ENCODE results near the gene MTA3. TPM values are rescaled to one million over a fixed set of nuclear protein-coding genes. Genes with fewer than 3 reads are reported as not detected.

Gene MTA3
- total and polyA plus RNA-seq, 2 donors (not counting 1 experiment from before 2014, with no cell fraction given), result 31.0 to 47.7 TPM

- Histone ChIP-seq H2AFZ (ENCODE audit: low read length) (no peak overlapping the region), H3K36me3 (ENCODE audit: control insufficient read depth, insufficient read depth, low read length) (no peaks in the 10 kb centered on the region), H3K9me3 (ENCODE audit: control insufficient read depth, insufficient read depth, low read depth, low read length) (no peaks in the 10 kb centered on the region), H3K9ac (ENCODE audit: insufficient read depth, low read length) (no peak overlapping the region), H3K4me1 (ENCODE audit: control insufficient read depth, extremely low read depth, insufficient read depth, low read length) (no peaks in the 10 kb centered on the region), H4K20me1 (ENCODE audit: control insufficient read depth, extremely low read depth, insufficient read depth, low read length) (no peaks in the 10 kb centered on the region), H3K4me2 (ENCODE audit: extremely low read depth, insufficient read depth, low read length) (no peak overlapping the region), H3K27me3 (ENCODE audit: control insufficient read depth, insufficient read depth, low read length) (no peaks in the 10 kb centered on the region), H3K4me3 (replicated peaks in 1 of 4; ENCODE audit: control extremely low read depth in 1 of 4, insufficient read depth in 1 of 4, low read depth in 3 of 4, low read length in 4 of 4) (no peak overlapping the region), H3K27ac (ENCODE audit: insufficient read depth, low read length) (no peak overlapping the region), H3K79me2 (ENCODE audit: control insufficient read depth, insufficient read depth, low read length) (no peaks in the 10 kb centered on the region)
- DNase-seq (ENCODE audit: low read depth in 2 of 2), result no peak
- no peak for TF ChIP-seq CTCF (conservative IDR thresholded peaks at IDR 0.05 in 1 of 2, IDR thresholded peaks at IDR 0.05 in 1 of 2; ENCODE audit: low read depth in 1 of 2, low read length in 2 of 2)
- TF ChIP-seq EZH2 (IDR thresholded peaks at IDR 0.05; ENCODE audit: low read length, missing control alignments), result no peak
Observed at GRCh38 chr2:42648796-42649195, 80.4 kb downstream of the MTA3 start.

- no peak overlapping the region for H3K27ac ChIP-seq (ENCODE audit: insufficient read depth, low read length)
- no peaks in the 10 kb centered on the region for H3K27me3 ChIP-seq (ENCODE audit: control insufficient read depth, insufficient read depth, low read length)
- no peak overlapping the region for H3K9ac ChIP-seq (ENCODE audit: insufficient read depth, low read length)
- H3K79me2 ChIP-seq (ENCODE audit: control insufficient read depth, insufficient read depth, low read length), result no peaks in the 10 kb centered on the region
- H3K4me1 ChIP-seq (ENCODE audit: control insufficient read depth, extremely low read depth, insufficient read depth, low read length), result no peaks in the 10 kb centered on the region
- H3K36me3 ChIP-seq (ENCODE audit: control insufficient read depth, insufficient read depth, low read length), result no peaks in the 10 kb centered on the region
- peak in 1 of 2 donors; percentile 33 for DNase-seq (ENCODE audit: low read depth in 2 of 2)
- no peak overlapping the region for H3K4me3 ChIP-seq (replicated peaks in 1 of 4; ENCODE audit: control extremely low read depth in 1 of 4, insufficient read depth in 1 of 4, low read depth in 3 of 4, low read length in 4 of 4)
- H3K4me2 ChIP-seq (ENCODE audit: extremely low read depth, insufficient read depth, low read length), result no peak overlapping the region
- TF ChIP-seq EZH2 (IDR thresholded peaks at IDR 0.05; ENCODE audit: low read length, missing control alignments) (no peak), CTCF (conservative IDR thresholded peaks at IDR 0.05 in 1 of 2, IDR thresholded peaks at IDR 0.05 in 1 of 2; ENCODE audit: low read depth in 1 of 2, low read length in 2 of 2) (no peak)
- no peaks in the 10 kb centered on the region for H3K9me3 ChIP-seq (ENCODE audit: control insufficient read depth, insufficient read depth, low read depth, low read length)
- H4K20me1 ChIP-seq (ENCODE audit: control insufficient read depth, extremely low read depth, insufficient read depth, low read length), result no peaks in the 10 kb centered on the region
- H2AFZ ChIP-seq (ENCODE audit: low read length), result no peak overlapping the region
Observed at GRCh38 chr2:42651057-42651456, 82.6 kb downstream of the MTA3 start.

GRCh38 chr2:42652086-42652485, 83.7 kb downstream of the MTA3 start:
- Histone ChIP-seq H3K27me3 (ENCODE audit: control insufficient read depth, insufficient read depth, low read length) (no peaks in the 10 kb centered on the region), H3K9me3 (ENCODE audit: control insufficient read depth, insufficient read depth, low read depth, low read length) (no peaks in the 10 kb centered on the region), H3K79me2 (ENCODE audit: control insufficient read depth, insufficient read depth, low read length) (no peaks in the 10 kb centered on the region), H3K4me1 (ENCODE audit: control insufficient read depth, extremely low read depth, insufficient read depth, low read length) (no peaks in the 10 kb centered on the region), H3K36me3 (ENCODE audit: control insufficient read depth, insufficient read depth, low read length) (no peaks in the 10 kb centered on the region), H3K4me3 (replicated peaks in 1 of 4; ENCODE audit: control extremely low read depth in 1 of 4, insufficient read depth in 1 of 4, low read depth in 3 of 4, low read length in 4 of 4) (no peak overlapping the region), H3K9ac (ENCODE audit: insufficient read depth, low read length) (no peak overlapping the region), H3K4me2 (ENCODE audit: extremely low read depth, insufficient read depth, low read length) (no peak overlapping the region), H3K27ac (ENCODE audit: insufficient read depth, low read length) (no peak overlapping the region), H4K20me1 (ENCODE audit: control insufficient read depth, extremely low read depth, insufficient read depth, low read length) (no peaks in the 10 kb centered on the region), H2AFZ (ENCODE audit: low read length) (no peak overlapping the region)
- no peak for TF ChIP-seq EZH2 (IDR thresholded peaks at IDR 0.05; ENCODE audit: low read length, missing control alignments)
- no peak for TF ChIP-seq CTCF (conservative IDR thresholded peaks at IDR 0.05 in 1 of 2, IDR thresholded peaks at IDR 0.05 in 1 of 2; ENCODE audit: low read depth in 1 of 2, low read length in 2 of 2)
- no peak for DNase-seq (ENCODE audit: low read depth in 2 of 2)

Data from fibroblast of lung (primary cell).